H4 (cell line): Measurements from ENCODE around the gene NLRP10. TPM values are rescaled to one million over a fixed set of nuclear protein-coding genes. Genes with fewer than 3 reads are reported as not detected.
"Not testable (repeated sequence)": the region's sequence is repeated elsewhere in the genome, so short reads cannot be mapped to it uniquely, and the experiment has no call there.

ENCODE experiments used
- DNase-seq: peaks from one replicate; pipeline ENCODE4 v3.0.0-alpha.2; 2015; ENCODE audit warnings: low spot score
- total RNA-seq: library from RNA; depleted of rRNA; stranded (reverse); fragments of >200 nt; shearing (Covaris generic); gene quantifications from 2 replicates; pipeline ENCODE4 v1.2.3, GENCODE V29; 2014; rRNA removed

NLRP10 gene, protein sequence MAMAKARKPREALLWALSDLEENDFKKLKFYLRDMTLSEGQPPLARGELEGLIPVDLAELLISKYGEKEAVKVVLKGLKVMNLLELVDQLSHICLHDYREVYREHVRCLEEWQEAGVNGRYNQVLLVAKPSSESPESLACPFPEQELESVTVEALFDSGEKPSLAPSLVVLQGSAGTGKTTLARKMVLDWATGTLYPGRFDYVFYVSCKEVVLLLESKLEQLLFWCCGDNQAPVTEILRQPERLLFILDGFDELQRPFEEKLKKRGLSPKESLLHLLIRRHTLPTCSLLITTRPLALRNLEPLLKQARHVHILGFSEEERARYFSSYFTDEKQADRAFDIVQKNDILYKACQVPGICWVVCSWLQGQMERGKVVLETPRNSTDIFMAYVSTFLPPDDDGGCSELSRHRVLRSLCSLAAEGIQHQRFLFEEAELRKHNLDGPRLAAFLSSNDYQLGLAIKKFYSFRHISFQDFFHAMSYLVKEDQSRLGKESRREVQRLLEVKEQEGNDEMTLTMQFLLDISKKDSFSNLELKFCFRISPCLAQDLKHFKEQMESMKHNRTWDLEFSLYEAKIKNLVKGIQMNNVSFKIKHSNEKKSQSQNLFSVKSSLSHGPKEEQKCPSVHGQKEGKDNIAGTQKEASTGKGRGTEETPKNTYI
- not detected in 2 replicates for total RNA-seq

GRCh38 chr11:7965386-7965785, at the start of gene NLRP10:
Gene NLRP10 (minus strand): TSS chr11:7965447. CDS start chr11:7963495, 1,952 bp downstream.
- no peak for DNase-seq

DNA sequence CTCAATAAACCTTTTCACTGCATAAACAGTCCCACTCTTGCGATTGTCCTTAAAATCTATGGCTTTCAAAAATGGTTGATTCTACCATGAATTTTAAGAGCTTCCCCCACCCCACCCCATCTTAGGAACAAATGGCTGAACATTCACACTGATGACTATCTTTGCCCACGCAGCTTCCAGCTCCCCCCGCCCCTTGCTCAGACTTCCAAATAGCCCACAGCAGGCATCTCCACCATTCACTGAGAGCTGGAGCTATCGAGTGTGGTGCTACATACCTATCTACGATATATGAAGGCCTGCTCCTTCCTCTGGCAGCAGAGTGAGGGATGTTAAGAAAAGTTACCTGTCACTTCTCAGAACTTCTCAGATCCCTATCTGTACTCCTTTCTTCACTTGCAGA, 48.6 kb upstream of the NLRP10 start:
- no peak for DNase-seq

DNA sequence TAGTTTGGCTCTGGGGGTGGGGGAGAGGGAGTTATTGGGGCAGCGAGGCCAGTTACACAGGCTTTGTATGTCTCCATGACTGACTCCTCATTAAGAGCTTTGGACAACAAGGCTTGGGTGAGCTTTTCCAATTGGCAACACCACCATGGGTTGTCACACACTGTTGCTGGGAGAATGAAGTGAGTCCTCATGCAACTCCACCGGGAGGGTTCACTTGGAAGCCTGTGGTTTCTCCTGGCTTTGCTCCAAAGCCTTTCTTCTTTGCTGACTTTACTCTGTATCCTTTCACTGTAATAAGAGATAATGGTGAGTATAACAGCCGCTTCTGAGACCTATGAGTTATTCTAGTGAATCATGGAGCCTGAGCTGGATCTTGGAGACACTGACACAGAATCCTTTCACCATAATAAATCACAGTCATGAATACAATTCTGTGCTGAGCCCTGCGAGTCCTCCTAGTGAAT, 46.8 kb upstream of the NLRP10 start:
- peak; percentile 34 for DNase-seq

DNA sequence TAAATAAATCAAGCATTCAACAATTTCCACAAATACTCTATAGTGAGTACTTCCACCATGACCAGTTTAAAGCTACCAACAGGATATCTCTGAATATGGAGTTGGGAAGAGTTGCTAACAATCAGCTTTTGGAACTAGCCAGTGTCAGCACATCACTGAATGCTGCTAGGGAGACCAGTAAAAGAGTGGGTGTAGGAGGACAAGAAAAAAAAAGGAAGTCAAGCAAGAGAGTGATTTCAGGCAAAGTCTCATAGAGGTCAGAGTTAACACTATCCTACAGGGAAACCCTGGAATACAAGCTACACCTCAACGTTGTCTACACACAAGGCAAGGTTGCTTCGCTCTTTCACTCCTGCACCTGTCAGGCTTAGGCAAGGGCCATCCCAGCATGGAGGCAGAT, 46.1 kb upstream of the NLRP10 start:
- no peak for DNase-seq

- DNase-seq, result no peak
These were observed 44.6 kb upstream of the NLRP10 start for GRCh38 chr11:8009856-8010255.

DNA sequence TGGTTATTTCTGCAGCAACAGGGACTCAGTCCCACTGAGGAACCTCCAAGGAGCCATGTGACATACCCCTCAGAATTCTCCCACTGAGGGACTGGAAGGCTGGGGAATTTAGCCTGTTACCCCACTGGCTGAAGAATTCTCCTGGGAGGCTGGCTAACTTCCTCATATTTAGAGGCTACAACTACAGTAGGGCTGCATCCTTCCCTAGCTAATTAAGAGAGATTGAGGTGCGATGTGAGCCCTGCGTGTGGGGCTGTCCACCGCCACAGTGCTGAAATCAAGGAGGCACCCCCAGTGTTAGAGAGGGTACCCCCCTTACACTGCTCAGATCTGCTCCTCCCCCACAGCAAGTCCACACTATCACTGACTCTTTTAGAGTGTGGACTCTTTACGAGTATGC, 43.0 kb upstream of the NLRP10 start:
- no peak for DNase-seq

DNA sequence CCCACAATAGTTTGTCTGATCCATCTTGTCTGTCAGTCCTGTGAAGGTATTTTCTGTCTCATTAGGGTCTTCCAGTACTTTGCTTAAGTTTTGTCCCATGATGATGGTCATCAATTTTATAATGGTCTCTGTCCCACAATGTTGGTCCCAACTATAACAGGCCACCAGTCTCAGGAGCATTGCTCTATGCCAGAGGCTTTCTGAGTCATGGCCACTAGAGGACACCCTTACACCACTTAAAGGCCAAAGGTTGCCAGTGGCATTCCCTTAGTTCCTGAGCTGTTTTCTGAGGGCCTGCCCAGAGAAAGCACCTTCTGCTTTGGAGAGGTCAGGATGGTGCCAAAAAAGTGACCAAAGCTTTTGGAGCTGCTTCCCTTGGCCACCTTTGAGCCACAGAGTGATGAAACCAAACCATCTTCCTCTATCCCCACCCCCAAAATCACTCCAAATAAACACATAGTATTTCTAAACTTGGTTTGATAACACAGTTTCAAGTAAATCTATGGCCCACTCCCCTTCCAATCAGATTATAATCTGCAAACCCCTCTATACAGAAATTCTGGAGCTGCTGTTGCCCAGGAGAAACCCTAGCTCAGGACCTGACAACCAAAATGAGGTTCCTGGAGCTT, 41.2 kb upstream of the NLRP10 start:
- peak; percentile 72 for DNase-seq

DNA sequence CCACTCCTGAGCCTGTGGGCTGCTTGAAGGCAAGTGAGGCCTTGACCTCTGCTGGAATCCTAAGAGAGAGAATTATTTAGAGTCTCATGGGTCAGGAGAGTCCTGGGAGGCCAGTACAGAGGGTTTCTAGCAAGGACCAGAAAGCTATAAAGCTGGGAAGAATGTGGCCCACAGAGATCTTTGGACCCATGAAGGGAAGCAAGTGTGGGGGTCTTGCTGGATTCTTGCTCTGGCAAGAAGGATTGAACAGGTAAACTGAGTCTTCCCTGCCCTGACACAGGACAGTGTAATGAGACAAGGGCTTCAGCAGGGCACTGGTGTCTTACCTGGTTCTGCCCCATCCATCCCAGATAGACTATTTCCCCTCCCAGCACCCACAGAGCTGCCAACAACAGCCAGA, 40.3 kb upstream of the NLRP10 start:
- no peak for DNase-seq

- DNase-seq, result no peak
These were observed 38.8 kb upstream of the NLRP10 start for GRCh38 chr11:8004008-8004407.

DNA sequence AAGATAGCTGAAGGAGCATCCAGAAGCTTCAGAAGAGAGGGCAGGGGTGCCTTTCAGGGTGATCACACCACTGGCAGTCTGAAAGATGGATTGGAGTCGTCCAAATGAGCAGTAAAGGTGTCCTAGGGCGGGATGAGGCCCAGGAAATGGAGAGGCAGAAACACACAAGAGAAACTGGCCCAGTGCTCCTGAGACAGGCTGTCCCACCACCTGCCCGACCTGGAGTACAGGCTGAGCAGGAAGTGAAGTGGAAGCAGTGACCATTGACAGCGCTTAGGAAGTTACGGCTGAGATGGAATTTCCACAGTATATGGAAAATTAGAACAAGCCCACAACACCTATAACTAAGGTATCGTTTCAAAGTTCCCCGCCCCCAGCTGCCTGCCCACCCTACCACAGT, 37.9 kb upstream of the NLRP10 start:
- DNase-seq, result no peak

- no peak for DNase-seq
These were observed 37.4 kb upstream of the NLRP10 start for GRCh38 chr11:8002676-8003075.

GRCh38 chr11:8000390-8000789, 35.1 kb upstream of the NLRP10 start:
- DNase-seq, result no peak

- no peak for DNase-seq
These were observed 34.5 kb upstream of the NLRP10 start for GRCh38 chr11:7999795-8000194.

GRCh38 chr11:7994581-7995278, 29.5 kb upstream of the NLRP10 start:
- no peak for DNase-seq

DNA sequence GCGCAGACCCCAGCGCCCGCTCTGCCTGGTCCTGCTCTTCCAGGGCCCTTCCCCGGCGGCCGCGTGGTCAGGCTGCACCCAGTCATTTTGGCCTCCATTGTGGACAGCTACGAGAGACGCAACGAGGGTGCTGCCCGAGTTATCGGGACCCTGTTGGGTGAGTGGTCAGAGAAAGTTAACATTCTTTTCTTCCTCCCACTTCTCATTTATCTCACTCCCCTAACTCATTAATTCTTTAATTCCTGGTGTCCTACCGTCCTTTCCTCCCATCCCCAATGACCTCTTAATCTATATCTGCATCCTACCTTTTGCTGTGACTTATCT, 22.3 kb upstream of the NLRP10 start:
- DNase-seq, result not testable (repeated sequence)

- DNase-seq, result peak; percentile 99
These were observed 21.7 kb upstream of the NLRP10 start, which contains the start of gene EIF3F for GRCh38 chr11:7986768-7987559. Gene EIF3F (plus strand): TSS chr11:7987337. CDS start chr11:7987353, 16 bp downstream.

- no peak for DNase-seq
These were observed 18.8 kb upstream of the NLRP10 start for GRCh38 chr11:7983832-7984590.

DNA sequence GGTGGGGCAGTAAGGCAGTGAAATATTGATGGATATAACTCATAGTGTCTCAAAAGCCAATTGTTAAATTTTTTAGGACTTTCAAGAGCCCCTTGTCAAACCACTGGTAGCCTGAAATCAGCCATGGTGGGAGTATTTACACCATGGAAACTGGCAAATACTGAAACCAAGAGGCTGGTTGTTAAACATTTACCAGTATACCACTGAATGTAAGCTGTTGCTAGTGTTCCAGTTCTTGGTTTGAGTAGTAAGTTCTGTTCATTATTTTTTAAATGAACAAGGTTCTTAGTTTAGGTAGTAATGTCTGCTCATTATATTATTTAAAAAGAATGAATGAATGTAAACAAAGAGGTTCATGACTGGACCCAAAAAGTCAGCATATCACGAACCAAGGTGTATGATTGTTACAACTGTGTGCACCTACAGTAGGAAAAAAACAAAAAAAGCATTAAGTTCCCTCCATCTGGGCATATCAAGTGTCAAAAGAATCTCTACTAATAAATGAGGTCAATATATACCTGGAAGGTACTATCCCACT, 17.4 kb upstream of the NLRP10 start:
- DNase-seq, result no peak

DNA sequence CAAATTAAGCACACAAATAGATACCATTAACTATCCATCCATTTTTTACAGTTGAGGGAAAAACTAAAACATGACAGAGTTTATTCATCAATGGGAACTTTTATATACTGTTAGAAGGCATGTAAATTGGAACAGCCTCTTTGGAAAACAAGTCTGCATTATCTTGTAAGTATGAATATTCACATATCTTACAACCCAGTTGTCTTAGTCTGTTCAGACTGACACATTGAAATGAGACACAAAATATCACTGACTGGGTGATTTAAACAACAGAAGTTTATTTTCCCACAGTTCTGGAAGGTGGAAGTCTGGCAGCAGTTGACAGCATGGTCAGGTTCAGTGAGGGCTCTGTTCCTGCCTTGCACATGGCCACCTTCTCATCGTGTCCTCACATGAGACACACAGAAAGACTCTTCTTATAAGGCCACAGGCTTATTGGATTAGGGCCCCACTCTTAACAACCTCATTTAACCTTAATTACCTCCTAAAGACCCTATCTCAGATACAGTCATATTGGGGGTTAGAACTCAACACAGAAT, 16.4 kb upstream of the NLRP10 start:
- DNase-seq, result no peak
